Brain microvascular endothelial cell (primary cell): ENCODE measurements around the gene GPRIN2.
A peak's percentile ranks its signal among the peaks of the same experiment; 100 is the strongest.
"Not testable (repeated sequence)": the region's sequence is repeated elsewhere in the genome, so short reads cannot be mapped to it uniquely, and the experiment has no call there.

ENCODE experiments used
- DNase-seq: peaks from one replicate; pipeline ENCODE4 v3.0.0-alpha.2; 2020
- H3K27ac ChIP-seq: fragments of 250-450 bp; sonication (Bioruptor Pico); 2 replicates; pipeline ENCODE4 v1.5.1; 2020; ENCODE audit warnings: mild to moderate bottlenecking, moderate library complexity
- H3K27me3 ChIP-seq: fragments of 250-450 bp; sonication (Bioruptor Pico); replicated peaks from 2 replicates; pipeline ENCODE4 v1.5.1; 2020; ENCODE audit warnings: mild to moderate bottlenecking
- H3K36me3 ChIP-seq: fragments of 250-450 bp; sonication (Bioruptor Pico); replicated peaks from 2 replicates; pipeline ENCODE4 v1.5.1; 2020; ENCODE audit warnings: mild to moderate bottlenecking
- H3K4me3 ChIP-seq: 2 replicates; pipeline ENCODE4 v1.5.1; 2011; ENCODE audit warnings: low read depth, mild to moderate bottlenecking, control low read depth, low read length, moderate library complexity
- in situ Hi-C: cut with HindIII; loops from 2 replicates; pipeline ENCODE4 v1.10.0; 2017; ENCODE audit warnings: low sequenced_read_pairs, low pct_ligation_motif_present
- TF ChIP-seq, protein P1 (sequence below): IDR thresholded peaks from 2 replicates; pipeline ENCODE4 v1.5.1; 2011; ENCODE audit warnings: low read depth, mild to moderate bottlenecking, moderate library complexity, low read length, control low read depth, inconsistent platforms; ENCODE audit errors: missing control alignments

The GPRIN2 gene

DNA sequence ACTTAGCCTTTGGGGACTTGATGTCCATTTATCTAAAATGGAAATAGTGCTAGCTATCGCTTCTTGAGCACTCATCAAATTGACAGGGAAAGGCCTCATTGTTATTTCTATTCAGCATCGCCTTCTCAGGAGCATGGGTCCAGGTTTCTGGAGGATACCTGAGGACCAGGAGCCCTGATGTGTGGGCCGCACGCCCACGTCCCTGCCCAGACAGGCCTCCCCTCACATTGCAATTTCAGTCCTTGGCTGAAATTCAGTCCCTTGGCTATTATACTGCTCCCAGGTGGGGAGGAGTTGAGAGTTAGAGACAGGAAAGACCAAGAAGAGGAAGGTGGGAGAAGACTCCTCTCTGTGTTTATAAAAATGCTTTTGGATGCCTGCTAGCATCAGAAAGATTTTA is 38.9 kb downstream of the GPRIN2 start:
- H3K4me3 ChIP-seq = no peak overlapping the region
- no peaks in the 10 kb centered on the region for H3K27me3 ChIP-seq
- no peaks in the 10 kb centered on the region for H3K36me3 ChIP-seq
- no peak overlapping the region for H3K27ac ChIP-seq
- no peak for DNase-seq
- in situ Hi-C loops = no loop called here
- TF ChIP-seq, protein P1, sequence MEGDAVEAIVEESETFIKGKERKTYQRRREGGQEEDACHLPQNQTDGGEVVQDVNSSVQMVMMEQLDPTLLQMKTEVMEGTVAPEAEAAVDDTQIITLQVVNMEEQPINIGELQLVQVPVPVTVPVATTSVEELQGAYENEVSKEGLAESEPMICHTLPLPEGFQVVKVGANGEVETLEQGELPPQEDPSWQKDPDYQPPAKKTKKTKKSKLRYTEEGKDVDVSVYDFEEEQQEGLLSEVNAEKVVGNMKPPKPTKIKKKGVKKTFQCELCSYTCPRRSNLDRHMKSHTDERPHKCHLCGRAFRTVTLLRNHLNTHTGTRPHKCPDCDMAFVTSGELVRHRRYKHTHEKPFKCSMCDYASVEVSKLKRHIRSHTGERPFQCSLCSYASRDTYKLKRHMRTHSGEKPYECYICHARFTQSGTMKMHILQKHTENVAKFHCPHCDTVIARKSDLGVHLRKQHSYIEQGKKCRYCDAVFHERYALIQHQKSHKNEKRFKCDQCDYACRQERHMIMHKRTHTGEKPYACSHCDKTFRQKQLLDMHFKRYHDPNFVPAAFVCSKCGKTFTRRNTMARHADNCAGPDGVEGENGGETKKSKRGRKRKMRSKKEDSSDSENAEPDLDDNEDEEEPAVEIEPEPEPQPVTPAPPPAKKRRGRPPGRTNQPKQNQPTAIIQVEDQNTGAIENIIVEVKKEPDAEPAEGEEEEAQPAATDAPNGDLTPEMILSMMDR = no peak

DNA sequence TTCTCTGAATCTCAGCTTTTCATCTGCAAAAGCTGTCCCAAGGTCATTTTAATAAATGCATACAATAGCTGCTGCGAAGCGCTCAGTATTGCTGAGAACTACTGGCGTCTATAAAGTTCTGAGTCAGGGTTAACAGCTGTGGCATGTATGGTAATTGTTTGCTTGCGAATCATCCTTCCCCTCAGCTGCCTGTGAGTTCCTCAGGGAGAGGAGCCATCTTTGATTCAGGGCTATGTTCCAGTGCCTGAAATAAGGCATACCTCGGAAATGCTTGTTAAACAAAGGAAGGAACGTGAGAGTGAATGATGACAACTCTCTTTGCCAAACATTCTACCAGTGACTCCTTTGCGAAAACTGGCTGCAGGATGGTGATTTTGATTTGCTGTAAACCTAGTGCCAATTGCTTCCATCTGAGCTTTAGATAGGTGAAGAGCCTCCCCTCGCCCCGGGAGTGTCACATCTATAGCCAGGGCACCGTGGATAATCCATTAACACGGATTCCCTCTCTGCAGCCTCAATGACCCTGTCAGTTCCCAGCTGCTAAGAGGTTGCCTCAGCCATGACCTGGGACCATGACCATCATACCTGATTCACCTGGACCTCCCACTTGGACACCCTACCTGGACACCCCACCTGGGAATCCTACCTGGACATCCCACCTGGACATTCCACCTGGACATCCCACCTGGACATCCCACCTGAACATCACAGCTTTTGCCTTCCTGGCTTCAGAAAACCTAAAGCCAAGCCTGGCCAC is 39.6 kb downstream of the GPRIN2 start:
- DNase-seq = peak; percentile 83
- Histone ChIP-seq H3K36me3 (no peaks in the 10 kb centered on the region), H3K4me3 (no peak overlapping the region), H3K27ac (no peak overlapping the region), H3K27me3 (no peaks in the 10 kb centered on the region)
- in situ Hi-C loops = no loop called here
- TF ChIP-seq, protein P1 = no peak

DNA sequence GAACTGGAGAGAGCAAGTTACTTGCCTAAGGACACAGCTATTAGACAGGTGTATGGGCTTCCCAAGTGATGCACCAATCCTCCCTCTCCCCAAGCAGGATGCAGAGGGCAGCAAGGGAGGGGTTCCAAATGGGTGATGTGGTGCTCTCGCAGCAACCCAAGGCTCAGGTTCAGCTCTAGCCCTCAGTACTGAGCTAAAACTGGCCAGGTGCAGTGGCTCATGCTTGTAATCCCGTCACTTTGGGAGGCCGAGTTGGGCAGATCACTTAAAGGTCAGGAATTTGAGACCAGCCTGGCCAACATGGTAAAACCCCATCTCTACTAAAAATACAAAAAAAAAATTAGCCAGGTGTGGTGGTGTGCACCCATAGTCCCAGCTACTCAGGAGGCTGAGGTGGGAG is 40.7 kb downstream of the GPRIN2 start:
- in situ Hi-C loops = no loop called here
- TF ChIP-seq, protein P1 = no peak
- no peak overlapping the region for H3K27ac ChIP-seq
- DNase-seq = no peak
- H3K27me3 ChIP-seq = no peaks in the 10 kb centered on the region
- no peaks in the 10 kb centered on the region for H3K36me3 ChIP-seq
- H3K4me3 ChIP-seq = no peak overlapping the region

DNA sequence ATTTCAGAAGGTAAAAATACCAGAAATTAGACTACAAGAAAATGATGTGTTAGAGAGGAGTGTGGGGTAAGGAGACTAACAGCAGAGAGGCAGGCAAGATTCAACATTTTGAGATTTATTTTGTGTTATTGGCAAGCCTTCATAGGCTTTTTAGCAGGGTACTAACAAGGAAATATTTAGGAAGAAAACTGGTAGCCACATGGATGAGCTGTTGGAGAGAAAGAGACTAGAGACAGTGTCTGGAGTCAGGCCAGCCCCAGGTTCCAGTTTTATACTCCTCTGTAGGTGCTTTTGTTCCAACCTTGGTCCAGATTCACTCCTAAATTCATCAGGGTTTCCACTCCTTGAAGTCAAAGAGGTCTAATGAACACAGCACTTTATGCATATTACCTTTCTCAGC is 41.1 kb downstream of the GPRIN2 start:
- DNase-seq = no peak
- Histone ChIP-seq H3K27ac (no peak overlapping the region), H3K36me3 (no peaks in the 10 kb centered on the region), H3K4me3 (no peak overlapping the region), H3K27me3 (no peaks in the 10 kb centered on the region)
- TF ChIP-seq, protein P1 = no peak
- in situ Hi-C loops = no loop called here

DNA sequence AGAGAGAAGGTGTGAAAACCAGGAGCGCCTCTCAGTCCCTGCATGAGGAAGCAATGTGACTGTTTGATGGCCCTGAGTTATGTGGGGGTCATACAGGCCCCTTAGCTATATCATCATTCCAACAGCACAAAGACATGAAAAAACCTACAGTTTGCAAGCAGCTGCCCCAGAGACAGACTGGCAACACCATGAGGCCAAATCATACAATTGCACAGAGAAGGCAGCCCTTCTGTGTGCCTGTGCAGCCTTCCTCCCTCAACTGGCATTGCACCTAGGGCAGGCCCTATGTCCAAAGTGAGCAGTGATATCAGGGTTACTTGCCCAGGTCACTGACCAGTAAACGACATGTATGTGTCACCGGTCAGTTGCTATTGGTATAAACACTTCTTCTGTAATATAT is 41.6 kb downstream of the GPRIN2 start:
- no peaks in the 10 kb centered on the region for H3K27me3 ChIP-seq
- in situ Hi-C loops = no loop called here
- TF ChIP-seq, protein P1 = no peak
- no peaks in the 10 kb centered on the region for H3K36me3 ChIP-seq
- H3K27ac ChIP-seq = no peak overlapping the region
- DNase-seq = no peak
- H3K4me3 ChIP-seq = no peak overlapping the region

DNA sequence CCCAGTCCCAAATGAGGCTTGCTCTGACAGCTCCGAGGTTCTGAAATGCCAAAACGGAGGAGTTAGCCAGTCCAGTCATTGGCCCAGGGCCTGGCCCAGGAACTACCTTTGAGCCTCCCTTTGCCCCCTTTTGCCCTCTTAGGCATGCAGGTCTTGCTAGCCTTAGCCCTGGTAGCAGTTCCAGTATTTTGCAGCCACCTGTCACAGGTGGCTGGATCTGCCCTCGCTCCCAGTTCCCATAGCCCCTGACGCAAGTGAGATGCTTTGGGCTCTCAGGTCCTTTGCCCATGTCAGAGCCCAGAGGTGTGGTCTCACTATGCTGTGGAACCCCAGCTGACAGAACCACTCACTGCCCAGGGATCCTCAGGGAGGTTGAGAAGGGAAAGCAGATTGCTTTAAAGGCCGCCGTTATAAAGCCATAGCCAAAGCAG is 42.0 kb downstream of the GPRIN2 start:
- TF ChIP-seq, protein P1 = no peak
- in situ Hi-C loops = no loop called here
- DNase-seq = no peak
- Histone ChIP-seq H3K27me3 (no peaks in the 10 kb centered on the region), H3K36me3 (no peaks in the 10 kb centered on the region), H3K4me3 (no peak overlapping the region), H3K27ac (no peak overlapping the region)

DNA sequence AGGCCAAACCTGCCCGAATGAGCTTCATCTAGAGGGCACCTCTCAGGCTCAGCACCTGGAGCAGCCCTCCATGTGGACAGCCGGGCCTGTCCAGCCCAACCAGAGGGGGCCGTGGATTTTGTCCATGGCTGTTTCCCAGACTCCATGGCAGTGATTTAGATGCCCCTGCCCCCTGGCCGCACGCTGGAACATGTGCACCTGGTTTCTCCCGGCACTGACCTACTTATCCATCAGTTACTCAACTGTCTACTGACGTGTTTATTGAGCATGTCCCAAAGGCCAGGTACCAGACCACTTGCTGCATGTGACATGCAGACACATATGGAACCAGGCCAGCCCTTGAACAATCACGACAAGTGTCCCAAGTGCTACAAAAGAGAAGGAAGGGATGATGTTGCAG is 43.1 kb downstream of the GPRIN2 start:
- in situ Hi-C loops, DNase-seq, H3K36me3 ChIP-seq, H3K27me3 ChIP-seq, H3K4me3 ChIP-seq, H3K27ac ChIP-seq: not testable (repeated sequence)

DNA sequence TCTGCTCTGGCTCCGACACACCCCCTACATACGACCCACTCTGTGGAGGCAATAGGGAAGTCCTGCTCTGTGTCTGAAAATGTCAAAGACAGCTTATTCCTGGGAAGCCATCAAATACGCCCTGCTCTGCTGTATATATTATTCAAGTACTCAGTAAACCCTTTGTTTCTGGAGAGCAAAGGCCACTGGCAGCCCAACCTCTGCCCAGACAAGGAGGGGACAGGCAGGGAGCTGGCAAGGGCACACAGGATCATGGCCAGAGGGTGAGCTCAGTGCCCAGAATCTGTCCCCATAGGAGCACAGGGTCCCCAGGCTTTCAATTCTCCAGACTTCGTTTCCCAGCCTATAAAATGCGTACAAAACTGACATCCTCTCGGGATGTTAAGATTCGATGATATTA is 43.7 kb downstream of the GPRIN2 start:
- DNase-seq, H3K36me3 ChIP-seq, in situ Hi-C loops, H3K27me3 ChIP-seq, H3K4me3 ChIP-seq, H3K27ac ChIP-seq: not testable (repeated sequence)

DNA sequence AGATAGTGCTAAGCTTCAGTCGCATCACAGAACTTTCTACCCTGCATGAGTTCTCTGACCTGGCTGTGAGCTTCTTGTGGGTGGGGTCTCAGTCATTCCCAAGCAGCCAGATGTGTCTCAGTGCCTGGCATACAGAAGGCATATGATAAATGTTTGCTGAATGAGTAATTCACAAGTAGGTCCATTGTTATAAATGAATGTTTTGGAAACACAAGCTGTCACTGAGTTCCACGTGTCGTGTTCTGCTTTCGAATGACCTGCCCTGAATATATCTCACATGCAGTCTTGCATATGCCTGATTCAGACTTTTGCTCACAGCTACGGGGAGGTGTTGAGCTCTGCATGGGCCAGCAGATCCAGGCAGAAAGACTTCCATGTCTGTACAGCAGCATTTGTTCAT is 44.5 kb downstream of the GPRIN2 start:
- H3K27me3 ChIP-seq, H3K27ac ChIP-seq, H3K36me3 ChIP-seq, H3K4me3 ChIP-seq, DNase-seq, in situ Hi-C loops: not testable (repeated sequence)
